Eye (tissue), 1 donor: ENCODE measurements around the gene SLC12A7.

Source experiments
- DNase-seq: peaks from one replicate; pipeline ENCODE4 v3.0.0-alpha.2; 2015

Gene SLC12A7

GRCh38 chr5:1015507-1015906, 96.4 kb downstream of the SLC12A7 start:
- DNase-seq, result no peak

- no peak for DNase-seq
Measured at GRCh38 chr5:1014781-1015221, 97.1 kb downstream of the SLC12A7 start.

GRCh38 chr5:1014346-1014745, 97.5 kb downstream of the SLC12A7 start:
- no peak for DNase-seq

GRCh38 chr5:1013948-1014301, 97.9 kb downstream of the SLC12A7 start:
- DNase-seq, result no peak

GRCh38 chr5:1013238-1013947, 98.5 kb downstream of the SLC12A7 start:
- no peak for DNase-seq

GRCh38 chr5:1012900-1013237, 99.0 kb downstream of the SLC12A7 start:
- no peak for DNase-seq

- no peak for DNase-seq
Measured at GRCh38 chr5:1012313-1012841, 99.5 kb downstream of the SLC12A7 start.

- DNase-seq, result no peak
Measured at GRCh38 chr5:1011741-1012312, 100.0 kb downstream of the SLC12A7 start.

GRCh38 chr5:1011226-1011631, 100.6 kb downstream of the SLC12A7 start:
- DNase-seq, result no peak

GRCh38 chr5:1010641-1011046, 101.2 kb downstream of the SLC12A7 start:
- no peak for DNase-seq

GRCh38 chr5:1010181-1010510, 101.7 kb downstream of the SLC12A7 start:
- no peak for DNase-seq

- no peak for DNase-seq
Measured at GRCh38 chr5:1009359-1010180, 102.3 kb downstream of the SLC12A7 start.

- DNase-seq, result peak; percentile 81
Measured at GRCh38 chr5:1008451-1009358, 103.2 kb downstream of the SLC12A7 start, which contains the start of gene NKD2. Gene NKD2, plus strand, starts transcription at chr5:1008802. Its CDS starts 256 bp downstream, at chr5:1009058.

- DNase-seq, result no peak
Measured at GRCh38 chr5:1007681-1008450, 104.0 kb downstream of the SLC12A7 start.

GRCh38 chr5:1007221-1007680, 104.6 kb downstream of the SLC12A7 start:
- DNase-seq, result no peak

GRCh38 chr5:1006656-1007071, 105.2 kb downstream of the SLC12A7 start:
- DNase-seq, result no peak

- DNase-seq, result no peak
Measured at GRCh38 chr5:1005904-1006655, 105.8 kb downstream of the SLC12A7 start.

- no peak for DNase-seq
Measured at GRCh38 chr5:1005249-1005851, 106.5 kb downstream of the SLC12A7 start.

- DNase-seq, result peak; percentile 91
Measured at GRCh38 chr5:1004461-1005248, 107.2 kb downstream of the SLC12A7 start.
